ENCODE data around the gene ZMYND19.
"Not testable (repeated sequence)": the region's sequence is repeated elsewhere in the genome, so short reads cannot be mapped to it uniquely, and the experiment has no call there.

ZMYND19 gene

DNA sequence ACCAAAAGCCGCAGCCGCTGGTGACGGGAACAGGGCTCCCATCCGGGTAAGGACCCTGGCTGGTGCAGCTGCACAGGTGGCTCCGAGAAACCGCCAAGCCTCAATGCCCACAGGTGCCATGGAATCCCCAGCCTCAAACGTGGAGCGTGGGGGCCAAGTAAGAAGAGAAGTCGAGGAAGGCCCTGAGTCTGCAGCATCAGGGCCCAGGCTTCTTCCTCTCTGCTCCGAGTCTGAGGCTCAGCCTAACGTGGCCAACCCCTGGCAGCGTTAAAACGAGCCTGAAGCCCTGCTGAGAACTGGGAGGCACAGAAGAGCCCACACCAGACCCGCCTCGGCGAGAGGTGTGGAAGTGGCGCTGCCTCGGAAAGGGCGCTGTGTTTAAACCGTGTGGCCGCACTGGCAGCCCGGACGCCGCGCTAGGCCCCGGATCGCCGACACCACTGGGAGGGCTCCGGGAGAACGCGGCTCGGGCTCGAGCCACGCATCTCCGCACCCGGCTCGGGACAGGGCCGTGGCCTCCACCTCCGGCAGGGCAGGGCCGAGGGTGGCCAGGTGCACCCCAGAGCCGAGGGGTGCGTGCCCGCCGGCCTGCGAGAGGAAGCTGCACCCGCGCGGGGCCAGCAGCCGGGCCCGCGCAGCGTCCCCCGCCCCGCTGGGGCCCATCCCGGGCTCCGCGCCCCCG, 730 bp downstream of the ZMYND19 start:
- DNase-seq (ENCODE audit: low read depth, low spot score): no peak

DNA sequence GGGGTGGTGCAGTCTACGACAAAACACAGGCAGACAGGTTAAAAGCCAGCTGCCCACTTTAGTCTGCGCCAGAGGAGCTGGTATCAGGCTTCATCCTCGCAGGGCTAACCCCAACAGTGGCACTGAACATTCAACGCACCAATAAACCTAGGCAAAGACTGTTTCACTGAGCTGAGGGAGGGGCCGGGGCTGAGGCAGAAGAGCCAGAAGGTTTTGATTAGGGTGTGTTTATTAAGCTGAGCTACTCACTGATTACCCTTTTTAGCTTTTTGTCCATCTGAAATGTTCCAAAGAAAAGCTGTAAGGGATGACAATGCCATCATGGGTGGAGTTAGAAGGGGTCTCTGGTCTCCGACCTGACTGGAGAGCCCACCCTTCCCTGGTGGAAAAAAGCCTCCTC, 1.4 kb downstream of the ZMYND19 start:
- DNase-seq (ENCODE audit: low read depth, low spot score): no peak

DNA sequence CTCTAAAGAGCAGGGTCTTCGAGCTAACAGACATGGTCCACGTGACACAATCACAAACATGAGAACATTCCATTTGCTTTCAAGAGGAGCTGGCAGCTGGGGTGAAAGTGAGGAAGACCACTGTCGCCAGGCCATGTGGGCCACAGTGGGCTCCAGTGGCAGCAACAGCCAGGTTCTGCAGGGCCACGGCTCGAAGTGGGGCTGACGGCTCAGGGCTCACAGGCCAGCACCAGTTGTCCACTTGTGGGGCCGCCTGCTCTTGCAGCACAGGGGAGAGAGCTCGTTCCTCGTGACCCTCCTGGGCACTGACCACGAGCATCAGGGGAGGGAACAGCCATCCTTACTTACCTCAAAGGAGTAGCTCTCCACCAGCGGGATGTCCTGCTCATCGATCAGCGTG, 2.0 kb downstream of the ZMYND19 start:
- DNase-seq (ENCODE audit: low read depth, low spot score): no peak

DNA sequence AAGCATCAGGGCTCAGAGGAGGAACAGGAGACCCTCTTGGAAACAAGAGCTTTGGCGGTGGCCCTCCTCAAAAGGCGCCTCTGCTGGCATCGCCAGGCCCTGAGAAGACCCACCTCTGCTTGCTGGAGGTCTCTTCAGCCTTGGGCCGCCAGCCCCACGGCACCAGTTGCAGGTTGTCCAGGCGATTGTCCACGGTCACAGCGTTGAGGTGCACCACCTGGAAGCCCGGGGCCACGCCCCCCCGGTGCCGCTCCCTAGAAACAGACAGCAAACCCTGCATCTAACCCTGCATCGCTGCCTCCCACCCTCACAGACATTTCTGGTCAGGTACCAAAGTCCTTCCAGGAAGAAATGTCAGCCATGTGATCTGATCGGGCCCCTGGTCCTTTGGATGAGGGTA, 3.5 kb downstream of the ZMYND19 start:
- DNase-seq (ENCODE audit: low read depth, low spot score): no peak

DNA sequence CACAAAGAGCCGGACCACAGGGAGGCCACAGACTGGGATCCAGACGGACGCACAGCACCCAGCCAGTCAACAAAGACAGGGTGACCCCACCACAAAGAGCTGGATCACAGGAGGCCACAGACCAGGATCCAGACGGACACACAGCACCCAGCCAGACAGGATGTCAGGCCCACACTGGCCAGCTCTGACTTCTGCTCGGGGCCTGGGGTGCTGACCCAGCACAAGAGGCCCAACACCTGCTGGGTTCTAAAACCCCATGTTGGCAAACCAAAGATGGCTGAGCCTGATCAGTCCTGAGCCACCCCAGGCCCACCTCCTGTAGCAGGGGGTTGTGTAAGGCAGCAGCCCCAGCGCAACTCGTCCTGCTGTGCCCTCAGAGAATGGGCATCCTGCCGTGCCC, 6.4 kb downstream of the ZMYND19 start:
- no peak for DNase-seq (ENCODE audit: low read depth, low spot score)

DNA sequence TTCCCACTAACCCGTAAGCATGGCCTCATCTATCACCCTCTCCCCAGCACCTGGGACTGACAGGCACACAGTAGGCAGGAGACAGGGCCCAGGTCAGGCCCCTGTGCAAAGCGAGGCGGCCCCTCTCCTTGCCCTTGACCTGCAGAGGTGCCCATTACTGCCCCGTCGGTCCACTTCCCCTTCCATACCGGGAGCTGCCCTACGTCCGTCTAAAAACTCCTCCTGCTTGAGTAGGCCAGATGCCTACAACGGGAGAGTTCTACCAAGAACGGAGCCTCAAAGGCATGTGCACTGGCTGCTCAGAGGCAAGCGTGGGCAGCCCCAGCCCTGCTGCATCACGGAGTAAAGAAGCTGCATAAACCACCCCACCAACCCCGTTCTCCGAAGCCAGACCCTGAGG, 7.0 kb downstream of the ZMYND19 start:
- DNase-seq (ENCODE audit: low read depth, low spot score): no peak

DNA sequence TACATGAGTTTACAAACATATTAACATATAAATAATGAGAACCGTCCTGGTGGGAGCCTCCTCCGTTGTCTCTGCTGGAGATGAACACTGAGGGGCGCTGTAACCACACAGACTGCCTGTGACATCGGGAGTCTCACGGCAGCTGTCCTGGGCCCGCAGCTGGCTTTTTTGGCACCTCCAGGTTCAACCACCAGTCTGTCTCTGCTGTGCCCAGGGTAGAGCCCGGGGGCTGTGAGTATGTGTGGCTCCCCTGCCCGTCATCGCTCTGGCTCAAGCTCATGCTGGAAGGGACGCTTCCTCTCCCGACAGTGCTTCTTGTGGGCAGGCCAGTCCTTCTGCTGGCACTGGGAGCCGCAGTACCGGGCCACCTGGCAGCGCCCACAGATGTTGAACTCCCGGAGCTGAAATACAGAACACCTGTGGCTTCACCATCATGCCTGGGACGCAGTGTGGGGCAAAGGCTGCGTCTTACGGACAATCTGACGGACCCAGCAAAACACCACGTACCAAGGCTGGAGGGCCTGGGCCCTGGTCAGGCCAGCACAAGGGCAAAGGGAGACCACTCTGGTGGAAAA, 7.9 kb downstream of the ZMYND19 start:
- DNase-seq (ENCODE audit: low read depth, low spot score): no peak

DNA sequence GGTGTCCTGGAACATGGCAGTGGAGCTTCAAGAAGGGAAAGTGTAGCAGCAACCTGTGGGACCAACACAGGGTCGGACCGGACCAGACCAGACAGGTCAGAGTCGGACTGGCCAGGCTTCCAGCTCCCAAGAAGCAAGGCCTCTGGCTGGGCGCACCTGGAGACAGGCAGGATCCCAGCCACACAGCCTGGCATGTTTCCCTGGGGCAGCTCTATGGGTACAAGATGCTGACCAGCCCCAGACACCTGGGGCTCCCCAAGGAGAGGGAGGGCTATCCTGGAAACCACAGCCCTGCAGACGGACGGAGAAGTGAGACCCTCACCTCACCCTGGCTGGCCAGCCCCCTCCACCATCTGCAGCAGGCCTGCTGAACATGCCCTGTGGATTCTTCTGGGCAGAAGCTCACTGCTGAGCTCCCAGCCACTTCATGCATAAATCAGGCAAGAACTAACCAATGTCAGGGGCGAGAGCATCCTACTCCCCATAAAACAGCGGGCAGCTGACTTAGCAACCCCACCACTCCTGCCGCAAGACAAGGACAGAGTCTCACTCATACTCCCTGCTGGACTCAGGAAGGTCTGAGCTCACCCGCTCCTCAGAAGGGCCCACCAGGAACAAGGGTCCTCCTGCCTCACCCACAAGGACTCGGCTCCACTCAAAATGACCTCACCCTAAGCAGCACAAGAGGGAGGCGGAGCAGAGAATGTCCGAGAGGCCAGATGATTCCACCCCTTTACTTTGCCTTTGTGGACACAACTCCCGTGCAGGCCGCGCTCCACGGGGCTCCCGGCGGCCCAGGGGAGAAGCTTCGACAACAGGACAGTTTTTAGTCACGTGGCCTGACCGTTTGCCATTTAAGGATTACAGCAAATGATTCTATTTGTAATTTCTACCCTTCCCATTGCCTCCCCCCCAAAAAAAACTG, 8.7 kb downstream of the ZMYND19 start:
- no peak for DNase-seq (ENCODE audit: low read depth, low spot score)

DNA sequence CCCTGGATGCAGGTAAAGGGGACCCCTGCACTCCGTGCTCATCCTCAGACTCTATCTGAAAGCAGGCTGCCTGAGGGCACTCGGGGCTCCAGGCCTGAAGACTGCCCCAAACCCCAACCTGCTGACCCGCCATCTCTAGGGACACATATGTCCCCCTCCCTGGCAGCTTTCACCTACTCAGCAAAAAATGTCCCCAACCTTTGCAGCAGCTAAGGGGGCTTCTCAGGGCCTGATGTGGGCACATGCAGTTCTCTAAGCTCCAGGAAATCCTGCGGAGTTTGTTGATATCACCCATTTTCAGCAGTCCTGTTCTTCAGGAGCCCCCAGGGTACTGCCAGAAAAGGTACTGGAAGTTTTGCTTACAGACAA, 9.4 kb downstream of the ZMYND19 start:
- DNase-seq (ENCODE audit: low read depth, low spot score): no peak

DNA sequence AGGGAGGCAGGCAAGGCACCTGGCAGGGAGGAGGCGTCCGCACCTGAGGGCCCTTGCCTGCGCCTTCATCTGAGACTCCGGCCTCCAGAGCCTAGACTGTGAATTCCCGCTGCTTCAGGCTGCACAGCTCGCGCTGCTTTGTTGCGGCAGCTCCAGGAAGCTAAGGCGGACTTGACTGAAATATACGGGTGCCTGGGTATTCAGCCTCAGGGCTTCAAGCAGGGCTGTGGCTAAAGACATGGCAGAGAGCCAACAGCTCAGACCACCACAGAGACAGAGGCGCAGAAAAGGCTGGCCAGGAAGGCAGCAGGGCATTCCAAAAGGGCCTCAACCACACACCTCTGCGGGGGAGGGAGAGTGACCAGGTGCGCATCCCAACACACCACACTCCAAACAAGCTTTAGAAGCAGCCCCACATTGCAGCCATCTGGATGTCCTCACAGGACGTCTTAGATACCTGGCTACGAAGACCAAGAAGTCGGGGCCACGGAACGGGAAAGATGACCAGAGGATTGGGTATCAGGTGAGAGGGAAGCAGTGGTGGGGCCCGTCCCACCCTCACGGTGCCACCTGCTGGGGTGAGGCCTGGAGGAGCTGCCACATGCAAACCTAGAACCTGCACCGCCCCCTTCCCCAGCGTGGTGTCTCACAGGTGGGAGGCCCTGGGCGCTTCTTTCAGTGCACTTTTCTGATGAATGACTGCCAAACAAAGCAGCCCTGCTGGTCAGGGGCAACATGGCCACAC, 9.9 kb downstream of the ZMYND19 start:
- DNase-seq (ENCODE audit: low read depth, low spot score): no peak

DNA sequence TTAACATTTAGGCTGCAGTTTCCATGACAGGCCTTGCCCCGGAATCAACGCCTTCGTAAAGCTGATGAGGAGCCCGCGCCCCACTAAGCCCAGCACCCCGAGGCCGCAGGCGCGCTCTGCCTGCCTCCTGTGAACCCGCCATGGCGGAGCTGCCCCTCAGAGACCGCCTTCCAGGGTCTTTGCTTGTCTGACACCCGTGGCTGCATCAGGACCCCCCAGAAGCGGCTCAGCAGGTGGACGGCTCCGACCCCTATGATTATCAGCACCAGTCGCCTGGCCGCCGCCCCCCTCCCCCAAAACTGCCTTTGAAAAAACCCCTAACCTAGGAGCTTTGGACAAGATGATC, 11.1 kb downstream of the ZMYND19 start:
- DNase-seq (ENCODE audit: low read depth, low spot score): no peak

DNA sequence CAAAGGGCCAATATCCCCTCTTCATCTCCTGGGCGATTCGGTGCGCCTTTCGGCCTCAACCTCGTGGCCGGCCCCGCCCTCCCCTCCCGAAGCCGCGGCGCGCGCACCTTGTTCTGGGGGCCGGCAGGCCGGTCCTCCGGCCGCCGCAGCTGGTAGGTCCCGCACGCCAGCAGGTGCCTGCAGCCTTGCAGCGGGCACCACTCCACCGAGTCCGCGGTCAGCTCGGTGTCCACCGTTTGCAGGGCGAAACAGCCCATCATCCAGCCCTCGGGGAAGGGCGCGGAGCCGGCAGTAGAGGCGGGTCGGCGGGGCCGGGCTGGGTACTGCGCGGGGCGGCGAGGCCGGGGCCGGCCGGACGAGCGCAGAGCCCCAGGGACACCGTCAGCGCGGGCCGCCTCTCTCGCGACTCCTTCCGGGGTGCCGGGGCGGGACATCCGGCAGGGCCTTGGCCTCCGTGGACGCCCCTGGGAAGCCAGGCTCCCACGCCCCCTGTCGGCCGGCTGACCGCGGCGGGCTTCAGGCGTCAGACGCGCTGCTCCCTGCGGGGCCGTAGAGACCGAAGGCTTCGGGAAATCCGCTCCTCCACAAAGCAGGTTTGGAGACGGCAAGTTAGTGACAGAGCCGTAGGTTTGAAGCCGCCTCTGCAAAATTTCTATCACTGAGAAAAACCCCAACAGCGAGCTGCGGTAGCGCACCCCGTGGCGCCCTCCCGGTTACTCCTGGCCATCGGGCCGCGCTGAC, 11.6 kb downstream of the ZMYND19 start, which contains the start of gene DPH7:
Gene DPH7, minus strand, starts transcription at position 408 of the 741 bp plus-strand sequence. Its CDS starts 148 bp downstream, at position 260.
- DNase-seq (ENCODE audit: low read depth, low spot score): peak; percentile 49

DNA sequence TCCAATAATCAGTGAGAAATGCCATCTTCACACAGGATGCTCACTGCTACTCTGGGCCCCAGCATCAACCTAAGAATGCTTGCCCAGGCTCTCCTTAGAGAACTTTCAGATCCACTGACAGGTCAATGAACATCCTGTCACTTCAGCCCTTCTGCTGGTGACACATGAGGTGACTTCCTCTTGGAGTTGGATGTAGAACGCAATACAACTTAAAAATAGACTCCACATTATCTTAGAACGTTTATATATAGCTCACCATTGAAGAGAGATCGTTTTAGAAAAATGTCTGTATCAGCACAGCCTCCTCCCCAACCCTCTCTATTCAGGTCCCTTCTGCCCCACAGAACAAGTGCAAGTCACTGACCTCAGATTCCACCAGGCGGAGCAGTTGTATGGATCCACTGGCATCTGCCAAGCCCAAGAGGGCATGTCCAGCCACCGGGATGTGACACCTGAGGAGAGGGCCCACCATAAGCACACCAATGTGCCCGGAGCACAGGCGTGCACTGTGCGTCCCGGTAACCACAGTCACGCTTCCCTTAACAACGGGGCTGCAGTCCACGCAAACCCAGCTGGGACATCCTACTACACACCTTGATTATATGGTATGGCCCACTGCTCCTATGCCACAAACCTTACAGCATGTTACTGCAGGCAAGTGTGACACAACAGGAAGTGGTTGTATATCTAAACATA, 14.4 kb downstream of the ZMYND19 start:
- DNase-seq (ENCODE audit: low read depth, low spot score): no peak

DNA sequence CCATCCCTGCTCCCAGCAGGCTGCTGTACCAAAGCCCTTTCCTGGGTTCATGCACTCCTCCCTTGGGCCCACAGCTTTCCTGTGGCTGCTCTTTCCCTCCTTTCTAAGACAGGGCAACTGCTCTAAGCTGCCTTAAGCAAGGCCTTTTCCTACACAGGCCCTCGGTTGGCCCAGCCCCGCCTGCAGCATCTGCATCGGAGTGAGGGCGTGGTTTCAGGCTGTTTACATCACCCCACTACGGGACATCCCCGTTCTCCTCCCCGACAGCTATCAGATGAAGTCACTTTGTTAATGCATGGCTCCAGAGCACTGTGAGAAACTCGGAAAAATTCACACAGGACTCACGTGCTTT, 15.0 kb downstream of the ZMYND19 start:
- no peak for DNase-seq (ENCODE audit: low read depth, low spot score)

DNA sequence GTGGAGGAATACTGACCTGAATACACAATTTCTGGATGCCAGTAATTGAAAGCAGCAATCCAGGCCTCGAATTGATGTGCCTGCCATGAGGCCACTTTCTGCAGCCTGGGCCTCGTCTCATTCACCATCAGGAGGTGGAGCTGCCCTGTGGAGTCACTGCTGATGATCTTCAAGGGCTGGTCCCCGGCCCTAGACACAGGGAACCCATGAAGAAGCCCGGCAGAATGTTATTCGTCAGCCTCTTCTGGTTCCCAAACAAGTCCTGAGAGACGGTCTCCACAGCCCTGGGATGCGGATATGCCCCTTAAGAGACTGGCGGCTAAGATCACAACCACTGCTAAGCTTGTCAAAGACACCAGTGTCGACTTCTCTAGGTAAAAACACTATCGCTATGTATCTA, 16.1 kb downstream of the ZMYND19 start:
- no peak for DNase-seq (ENCODE audit: low read depth, low spot score)

DNA sequence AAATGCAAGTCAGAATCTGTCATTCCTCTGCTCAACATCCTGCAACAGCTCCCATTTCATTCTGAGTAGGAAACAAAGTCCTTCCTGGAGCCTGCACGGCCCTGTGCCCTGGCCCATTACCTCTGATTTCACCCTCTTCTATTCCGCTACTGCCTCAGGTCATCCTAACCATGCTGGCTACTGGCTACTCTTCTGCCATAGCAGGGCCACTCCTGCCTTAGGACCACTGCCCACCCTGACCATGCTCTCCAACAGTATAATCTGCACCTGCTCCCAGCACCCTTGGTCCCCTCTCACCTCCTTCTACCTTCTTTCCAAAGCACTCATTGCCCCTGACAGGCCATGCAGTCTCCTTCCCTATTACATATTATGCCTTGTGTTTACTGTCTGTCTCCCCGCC, 19.7 kb downstream of the ZMYND19 start:
- DNase-seq (ENCODE audit: low read depth, low spot score): no peak

DNA sequence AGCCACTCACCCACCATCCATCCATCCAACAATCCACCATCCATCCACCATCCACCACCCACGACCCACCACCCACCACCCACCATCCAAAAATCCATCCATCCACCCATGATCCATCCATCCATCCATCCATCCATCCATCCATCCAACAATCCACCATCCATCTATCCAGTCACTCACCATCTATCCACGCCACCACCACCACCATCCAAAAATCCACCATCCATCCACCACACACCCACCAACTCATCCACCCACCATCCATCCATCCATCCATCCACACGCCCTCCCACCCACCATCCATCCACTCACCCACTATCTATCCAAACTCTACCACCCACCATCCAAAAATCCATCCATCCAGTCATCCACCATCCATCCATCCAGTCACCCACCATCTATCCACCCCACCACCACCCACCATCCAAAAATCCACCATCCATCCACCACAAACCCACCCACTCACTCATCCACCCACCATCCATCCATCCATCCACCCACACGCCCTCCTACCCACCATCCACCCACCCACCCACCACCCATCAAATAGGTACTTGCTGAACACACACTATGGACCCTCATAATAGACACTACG, 20.6 kb downstream of the ZMYND19 start:
- no peak for DNase-seq (ENCODE audit: low read depth, low spot score)

DNA sequence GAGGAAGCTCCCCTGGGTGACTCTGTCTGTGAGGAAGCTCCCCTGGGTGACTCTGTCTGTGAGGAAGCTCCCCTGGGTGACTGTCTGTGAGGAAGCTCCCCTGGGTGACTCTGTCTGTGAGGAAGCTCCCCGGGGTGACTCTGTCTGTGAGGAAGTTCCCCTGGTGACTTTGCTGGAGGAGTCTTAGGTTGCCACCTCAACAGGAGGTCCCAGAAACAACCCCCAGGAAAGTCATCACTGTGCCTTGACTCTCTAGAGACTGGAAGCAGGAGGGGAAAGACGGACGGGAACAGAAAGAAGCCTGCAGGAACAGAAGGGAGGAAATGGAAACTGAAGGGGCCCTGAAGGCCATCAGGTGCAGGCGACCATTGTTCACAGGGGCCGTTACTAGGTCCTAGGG, 21.9 kb downstream of the ZMYND19 start:
- DNase-seq (ENCODE audit: low read depth, low spot score): not testable (repeated sequence)

DNA sequence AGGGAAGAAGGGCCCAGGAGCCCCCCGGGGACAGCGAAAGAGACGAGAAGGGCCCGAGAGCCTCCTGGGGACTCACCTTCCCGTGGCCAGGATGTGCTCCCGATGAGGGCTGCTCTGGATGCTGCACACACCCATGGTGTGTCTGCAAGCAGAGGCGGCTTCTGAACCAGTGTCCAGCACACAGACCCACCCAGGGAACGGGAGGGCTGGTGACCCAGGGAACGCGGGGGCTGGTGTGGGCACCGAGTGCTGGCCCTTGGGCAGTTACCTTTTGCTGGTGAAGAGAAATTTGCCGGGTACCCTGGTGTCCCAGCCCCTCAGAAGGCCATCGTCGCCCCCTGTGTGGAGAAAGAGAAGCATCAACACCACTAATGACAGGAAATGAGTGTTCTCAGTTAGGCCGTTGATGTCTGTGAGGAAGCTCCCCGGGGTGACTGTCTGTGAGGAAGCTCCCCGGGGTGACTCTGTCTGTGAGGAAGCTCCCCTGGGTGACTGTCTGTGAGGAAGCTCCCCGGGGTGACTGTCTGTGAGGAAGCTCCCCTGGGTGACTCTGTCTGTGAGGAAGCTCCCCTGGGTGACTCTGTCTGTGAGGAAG, 25.4 kb downstream of the ZMYND19 start:
- no peak for DNase-seq (ENCODE audit: low read depth, low spot score)

DNA sequence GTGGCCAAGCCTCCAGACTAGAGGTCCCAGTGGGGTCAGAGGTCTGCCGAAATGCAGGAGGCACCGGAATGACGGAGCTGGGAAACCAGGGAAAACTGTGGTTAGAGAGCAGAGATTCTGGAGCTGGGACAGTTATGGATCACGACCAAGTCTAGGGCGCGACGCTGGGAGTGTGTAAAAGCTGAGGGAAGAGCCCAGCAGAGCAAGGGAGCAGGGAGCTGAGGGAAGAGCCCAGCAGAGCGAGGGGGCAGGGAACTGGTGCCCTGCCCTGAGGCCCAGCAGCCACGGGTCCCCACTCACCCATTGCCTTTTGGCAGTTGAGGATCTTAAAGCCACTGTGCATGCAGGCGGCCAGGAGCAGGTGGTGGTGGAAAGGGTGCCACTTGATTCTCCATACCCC, 26.2 kb downstream of the ZMYND19 start:
- DNase-seq (ENCODE audit: low read depth, low spot score): no peak
